B cell (primary cell): ENCODE results near the gene GNA14.

Source experiments
- EZH2 ChIP-seq: IDR thresholded peaks from 2 replicates; pipeline ENCODE4 v1.6.1; 2012; ENCODE audit warnings: borderline replicate concordance, low read depth, mild to moderate bottlenecking, moderate library complexity, low read length; ENCODE audit not compliant: insufficient read depth, poor library complexity, severe bottlenecking
- TF ChIP-seq, protein P1 (sequence below): fragments of 200-600 bp; IDR thresholded peaks from one replicate; pipeline ENCODE4 v1.8.0; 2022; ENCODE audit warnings: antibody characterized with exemption, mild to moderate bottlenecking

- TF ChIP-seq EZH2, result no peak
- TF ChIP-seq, protein P1, sequence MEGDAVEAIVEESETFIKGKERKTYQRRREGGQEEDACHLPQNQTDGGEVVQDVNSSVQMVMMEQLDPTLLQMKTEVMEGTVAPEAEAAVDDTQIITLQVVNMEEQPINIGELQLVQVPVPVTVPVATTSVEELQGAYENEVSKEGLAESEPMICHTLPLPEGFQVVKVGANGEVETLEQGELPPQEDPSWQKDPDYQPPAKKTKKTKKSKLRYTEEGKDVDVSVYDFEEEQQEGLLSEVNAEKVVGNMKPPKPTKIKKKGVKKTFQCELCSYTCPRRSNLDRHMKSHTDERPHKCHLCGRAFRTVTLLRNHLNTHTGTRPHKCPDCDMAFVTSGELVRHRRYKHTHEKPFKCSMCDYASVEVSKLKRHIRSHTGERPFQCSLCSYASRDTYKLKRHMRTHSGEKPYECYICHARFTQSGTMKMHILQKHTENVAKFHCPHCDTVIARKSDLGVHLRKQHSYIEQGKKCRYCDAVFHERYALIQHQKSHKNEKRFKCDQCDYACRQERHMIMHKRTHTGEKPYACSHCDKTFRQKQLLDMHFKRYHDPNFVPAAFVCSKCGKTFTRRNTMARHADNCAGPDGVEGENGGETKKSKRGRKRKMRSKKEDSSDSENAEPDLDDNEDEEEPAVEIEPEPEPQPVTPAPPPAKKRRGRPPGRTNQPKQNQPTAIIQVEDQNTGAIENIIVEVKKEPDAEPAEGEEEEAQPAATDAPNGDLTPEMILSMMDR, result no peak
These were observed 32.5 kb upstream of the GNA14 start for GRCh38 chr9:77680581-77680980.
